H1 (cell line): ENCODE measurements around the gene B3GAT2. TPM values are rescaled to one million over a fixed set of nuclear protein-coding genes. Genes with fewer than 3 reads are reported as not detected.

Source experiments
- BACH1 ChIP-seq: IDR thresholded peaks from 2 replicates; pipeline ENCODE4 v1.6.1; 2012; ENCODE audit warnings: low read length, improper control_type of control experiment
- CBX5 ChIP-seq: fragments of 300-800, 300-1000 bp; sonication (generic); IDR thresholded peaks from 2 replicates; pipeline ENCODE4 v1.7.1; 2016; ENCODE audit warnings: antibody characterized with exemption, low read length, low read depth
- CBX8 ChIP-seq: fragments of 300-800, 300-1000 bp; sonication (generic); IDR thresholded peaks from 2 replicates; pipeline ENCODE4 v1.7.1; 2016; ENCODE audit warnings: low read depth, low read length, borderline replicate concordance
- CEBPB ChIP-seq: IDR thresholded peaks from 2 replicates; pipeline ENCODE4 v1.6.1; 2012; ENCODE audit warnings: low read depth, low read length
- EP300 ChIP-seq, 2 experiments: IDR thresholded peaks; 1 replicate in 1 of 2; 2 replicates in 1 of 2; pipeline ENCODE4 v1.6.1; 2011 to 2012; ENCODE audit warnings: low read depth in 2 of 2, low read length in 2 of 2, mild to moderate bottlenecking in 2 of 2, borderline replicate concordance in 1 of 2, inconsistent platforms in 1 of 2, moderate library complexity in 1 of 2
- KDM5A ChIP-seq: fragments of 200-600 bp; IDR thresholded peaks from 2 replicates; pipeline ENCODE4 v1.7.1; 2012; ENCODE audit warnings: mild to moderate bottlenecking, low read length, inconsistent platforms, mixed read lengths
- RAD21 ChIP-seq, 2 experiments: IDR thresholded peaks in 1 of 2; conservative IDR thresholded peaks in 1 of 2; 2 replicates each; pipeline ENCODE4 v1.6.1; 2011; ENCODE audit warnings: low read depth in 2 of 2, low read length in 2 of 2, improper control_type of control experiment in 1 of 2, inconsistent platforms in 1 of 2, mild to moderate bottlenecking in 1 of 2, moderate library complexity in 1 of 2
- RFX5 ChIP-seq: IDR thresholded peaks from 2 replicates; pipeline ENCODE4 v1.6.1; 2011; ENCODE audit warnings: low read depth, low read length, improper control_type of control experiment, borderline replicate concordance
- SIX5 ChIP-seq: IDR thresholded peaks from 2 replicates; pipeline ENCODE4 v1.6.1; 2011; ENCODE audit warnings: mild to moderate bottlenecking, low read depth, low read length
- SRF ChIP-seq: IDR thresholded peaks from 2 replicates; pipeline ENCODE4 v1.6.1; 2011; ENCODE audit warnings: mild to moderate bottlenecking, low read depth, low read length, moderate library complexity
- TAF7 ChIP-seq: optimal IDR thresholded peaks from 2 replicates; pipeline ENCODE3; 2011; ENCODE audit warnings: low read depth, mild to moderate bottlenecking, inconsistent platforms, low read length, moderate library complexity, borderline replicate concordance
- TBP ChIP-seq: IDR thresholded peaks from 2 replicates; pipeline ENCODE4 v1.6.1; 2011; ENCODE audit warnings: low read depth, low read length, improper control_type of control experiment
- TCF12 ChIP-seq: IDR thresholded peaks from 2 replicates; pipeline ENCODE4 v1.6.1; 2011; ENCODE audit warnings: low read depth, mild to moderate bottlenecking, low read length
- ZNF274 ChIP-seq: IDR thresholded peaks from 2 replicates; pipeline ENCODE4 v1.7.0; 2012; ENCODE audit warnings: low read length, borderline replicate concordance; ENCODE audit errors: extremely low read depth
- polyA plus RNA-seq, 7 experiments: library from polyadenylated mRNA; depleted of rRNA in 3 of 7; stranded (reverse) in 5 of 7; unstranded in 2 of 7; fragments of >200 nt in 5 of 7; fragments of 200-250 nt in 2 of 7; gene quantifications; 1 replicate in 5 of 7; 2 replicates in 1 of 7; 4 replicates in 1 of 7; pipeline versions ENCODE4 v1.2.1 to v1.2.3, GENCODE V29; 2011 to 2013; ENCODE audit warnings: missing spikeins in 2 of 7, mixed read lengths in 2 of 7
- total RNA-seq: library from RNA; stranded (reverse); fragmentation: NEBNext Ultra II Directional; extraction: Animal tissue kit (Norgen Biotek cat#: 25700); gene quantifications from 2 replicates; pipeline ENCODE4 v1.2.1, GENCODE V29; 2021
- TF ChIP-seq, protein P1 (sequence below): IDR thresholded peaks from 2 replicates; pipeline ENCODE4 v1.6.1; 2012; ENCODE audit warnings: inconsistent platforms
- TF ChIP-seq, protein P2 (sequence below): IDR thresholded peaks from 2 replicates; pipeline ENCODE4 v1.6.1; 2011; ENCODE audit warnings: low read depth, mild to moderate bottlenecking, low read length; ENCODE audit not compliant: insufficient read depth

Gene B3GAT2
- total and polyA plus RNA-seq, 2 of the 8 experiments (the other 6 are each of a cell fraction or from before 2014, with no cell fraction given), result 0.83 to 1.9 TPM

GRCh38 chr6:70980727-70981126 is 23.9 kb upstream of the B3GAT2 start (continued):
- no peak for TF ChIP-seq RFX5
- TF ChIP-seq CEBPB, result no peak
- no peak for TF ChIP-seq CBX5
- TF ChIP-seq RAD21 (IDR thresholded peaks at IDR 0.05 in 1 of 2, conservative IDR thresholded peaks at IDR 0.05 in 1 of 2; ENCODE audit: low read depth in 2 of 2, low read length in 2 of 2), result no peak
- no peak for TF ChIP-seq BACH1
- TF ChIP-seq SRF, result no peak
- TF ChIP-seq TCF12, result no peak
- TF ChIP-seq KDM5A, result no peak
- TF ChIP-seq EP300 (IDR thresholded peaks at IDR 0.05; ENCODE audit: borderline replicate concordance in 1 of 2, low read depth in 2 of 2, low read length in 2 of 2), result no peak
- TF ChIP-seq ZNF274, result no peak
- no peak for TF ChIP-seq SIX5
- TF ChIP-seq, protein P1, sequence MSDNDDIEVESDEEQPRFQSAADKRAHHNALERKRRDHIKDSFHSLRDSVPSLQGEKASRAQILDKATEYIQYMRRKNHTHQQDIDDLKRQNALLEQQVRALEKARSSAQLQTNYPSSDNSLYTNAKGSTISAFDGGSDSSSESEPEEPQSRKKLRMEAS, result no peak
- TF ChIP-seq TBP, result no peak
- TF ChIP-seq, protein P2, sequence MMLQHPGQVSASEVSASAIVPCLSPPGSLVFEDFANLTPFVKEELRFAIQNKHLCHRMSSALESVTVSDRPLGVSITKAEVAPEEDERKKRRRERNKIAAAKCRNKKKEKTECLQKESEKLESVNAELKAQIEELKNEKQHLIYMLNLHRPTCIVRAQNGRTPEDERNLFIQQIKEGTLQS, result no peak
- no peak for TF ChIP-seq CBX8
- no peak for TF ChIP-seq TAF7
